Activated T-helper 1 cell treated with anti-CD3 and anti-CD28 coated beads, Interleukin-12 subunit alpha, Interleukin-12 subunit beta, Interleukin-2, Interleukin-4 antibody, amounts not matched to agents 30 ng/mL and 10 ng/mL and 1 ng/mL, durations not matched to agents 14 hours and 24 hours and 36 hours (primary cell): ENCODE results near the gene CTAGE1. TPM values are rescaled to one million over a fixed set of nuclear protein-coding genes. Genes with fewer than 3 reads are reported as not detected.

Source experiments
- DNase-seq: peaks from one replicate; pipeline ENCODE4 v3.0.0; 2021; ENCODE audit warnings: low spot score
- H3K27ac Mint-ChIP-seq: one replicate; pipeline ENCODE4 v1.8.0; 2021; ENCODE audit warnings: mild to moderate bottlenecking, mixed read lengths
- H3K27me3 Mint-ChIP-seq: one replicate; pipeline ENCODE4 v1.8.0; 2022; ENCODE audit warnings: mild to moderate bottlenecking, moderate library complexity, mixed read lengths; ENCODE audit not compliant: insufficient read depth
- H3K36me3 Mint-ChIP-seq: one replicate; pipeline ENCODE4 v1.8.0; 2021; ENCODE audit warnings: low read depth, mixed read lengths
- H3K4me1 Mint-ChIP-seq: one replicate; pipeline ENCODE4 v1.8.0; 2021; ENCODE audit warnings: low read depth, mixed read lengths
- H3K4me3 Mint-ChIP-seq: one replicate; pipeline ENCODE4 v1.8.0; 2021; ENCODE audit warnings: mild to moderate bottlenecking, moderate library complexity, mixed read lengths
- H3K9me3 Mint-ChIP-seq: one replicate; pipeline ENCODE4 v1.8.0; 2021; ENCODE audit warnings: mixed read lengths
- intact Hi-C: fragments of 100-400 bp; cut with micrococcal nuclease; formaldehyde crosslinking; loops from one replicate; pipeline ENCODE4 v1.15.1; 2024
- total RNA-seq: library from RNA; stranded (reverse); gene quantifications from 2 replicates; pipeline ENCODE4 v1.2.3, GENCODE V29; 2022

The CTAGE1 gene
- total RNA-seq, 1 donor from 2014 or later: not detected

DNA sequence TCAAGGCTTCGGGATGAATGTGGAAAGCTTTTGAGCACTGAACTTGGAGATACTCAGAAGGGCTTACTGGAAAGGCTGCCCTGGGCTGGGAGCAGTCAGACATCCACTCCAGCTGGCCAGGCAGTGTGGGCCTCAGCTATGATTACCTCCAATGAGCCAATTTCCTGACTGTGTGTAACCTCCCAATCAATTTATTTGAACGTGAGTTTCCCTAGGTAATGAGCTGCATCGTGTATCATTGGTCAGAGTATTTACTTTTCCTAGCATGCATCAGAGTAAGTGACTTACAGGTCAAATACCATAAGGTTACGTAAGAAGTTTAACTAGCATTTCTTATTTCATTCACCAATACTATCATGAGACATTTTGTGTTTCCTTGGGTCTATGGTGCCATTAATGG is 11.0 kb upstream of the CTAGE1 start:
- H3K27me3 Mint-ChIP-seq: no peaks in the 10 kb centered on the region
- DNase-seq: no peak
- H3K27ac Mint-ChIP-seq: no peak overlapping the region
- H3K4me1 Mint-ChIP-seq: no peaks in the 10 kb centered on the region
- H3K4me3 Mint-ChIP-seq: no peak overlapping the region
- H3K36me3 Mint-ChIP-seq: no peaks in the 10 kb centered on the region
- peaks cover 4% of the 10 kb centered on the region for H3K9me3 Mint-ChIP-seq
- intact Hi-C loops: no loop called here

DNA sequence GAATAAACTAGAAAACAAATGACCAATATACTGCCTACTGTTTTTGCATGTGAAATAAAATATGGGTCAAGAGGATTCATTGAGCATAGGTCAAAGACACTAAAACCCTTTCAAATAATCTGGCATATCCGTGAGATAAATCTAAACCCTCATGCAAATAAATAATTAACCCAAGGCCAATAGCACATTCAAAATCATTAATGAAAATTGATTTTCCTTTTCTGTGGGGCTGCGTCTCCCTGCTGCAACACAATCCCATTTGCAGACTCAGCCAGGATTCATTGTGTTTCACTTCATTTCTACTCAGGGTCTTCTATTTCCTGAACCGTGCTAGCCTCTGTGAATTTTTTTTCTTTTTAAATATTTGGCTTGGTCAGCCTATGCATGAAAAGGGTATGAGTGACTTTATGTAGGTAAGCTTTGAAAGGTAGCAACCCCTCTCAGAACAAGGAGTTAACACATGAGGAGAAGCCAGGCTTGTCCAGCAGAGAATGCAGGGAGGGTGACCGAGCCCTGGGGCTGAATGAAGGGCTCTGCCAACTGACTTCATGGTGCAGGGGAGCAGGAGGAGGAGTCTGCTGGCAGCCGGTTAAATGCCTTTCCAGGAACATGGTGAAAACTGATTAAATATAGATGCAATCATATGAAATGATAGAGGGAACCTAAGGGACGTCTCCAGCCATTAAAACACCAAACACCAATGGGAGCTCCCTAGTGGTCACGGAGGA is 10.3 kb upstream of the CTAGE1 start:
- no peak for DNase-seq
- intact Hi-C loops: no loop called here
- Mint-ChIP-seq H3K4me1 (no peaks in the 10 kb centered on the region), H3K4me3 (no peak overlapping the region), H3K36me3 (no peaks in the 10 kb centered on the region), H3K27ac (no peak overlapping the region), H3K27me3 (no peaks in the 10 kb centered on the region), H3K9me3 (peaks cover 4% of the 10 kb centered on the region)

DNA sequence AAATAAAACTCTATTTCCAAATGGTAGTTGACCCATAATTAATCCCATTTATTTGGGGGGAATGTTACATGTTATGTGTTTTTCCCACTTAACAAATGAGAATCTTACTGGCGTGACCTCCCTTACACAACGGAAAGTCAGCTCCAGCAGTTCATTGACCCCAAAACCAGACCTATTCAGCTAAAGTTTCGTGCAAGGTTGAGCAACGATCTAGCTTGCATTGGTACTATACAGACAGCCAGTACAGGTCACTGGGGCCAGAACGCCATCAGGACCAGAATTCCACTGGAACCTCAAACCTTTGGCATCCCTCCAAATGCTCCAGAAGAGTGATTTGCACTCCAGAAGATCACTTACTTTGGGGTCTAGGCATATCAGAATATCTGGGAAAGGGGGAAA is 6.8 kb upstream of the CTAGE1 start:
- Mint-ChIP-seq H3K9me3 (no peaks in the 10 kb centered on the region), H3K27ac (no peak overlapping the region)
- intact Hi-C loops: no loop called here

DNA sequence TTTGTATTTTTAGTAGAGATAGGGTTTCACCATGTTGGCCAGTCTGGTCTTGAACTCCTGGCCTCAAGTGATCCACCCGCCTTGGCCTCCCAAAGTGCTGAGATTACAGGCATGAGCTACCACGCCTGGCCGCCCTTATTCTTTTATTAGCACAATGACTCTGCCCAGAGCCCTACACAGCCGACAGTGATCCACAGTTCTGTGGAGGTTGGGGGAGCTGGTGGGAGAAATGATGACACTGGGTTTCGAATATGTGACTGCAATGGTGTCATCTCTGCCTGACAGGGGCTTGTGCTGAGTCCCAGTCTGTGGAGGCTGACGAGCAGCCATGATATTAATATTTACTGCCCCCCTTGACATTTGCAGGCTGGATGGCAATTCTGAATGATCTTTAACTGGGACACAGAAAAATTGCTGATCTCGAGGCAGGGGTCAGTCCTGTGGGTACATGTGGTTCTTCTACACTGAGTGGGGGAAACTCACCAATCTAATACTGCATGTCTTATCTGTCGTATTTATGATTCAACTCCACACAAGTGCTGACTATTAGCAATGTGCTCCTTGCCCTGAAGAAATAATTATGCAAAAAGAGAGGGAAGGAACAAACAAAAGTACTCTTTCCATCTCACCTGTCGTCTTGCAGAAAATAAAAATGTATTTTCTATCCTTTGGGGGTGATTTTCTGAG is 6.3 kb upstream of the CTAGE1 start:
- DNase-seq: no peak
- H3K4me1 Mint-ChIP-seq: no peaks in the 10 kb centered on the region
- H3K9me3 Mint-ChIP-seq: no peaks in the 10 kb centered on the region
- no peak overlapping the region for H3K4me3 Mint-ChIP-seq
- no peaks in the 10 kb centered on the region for H3K36me3 Mint-ChIP-seq
- intact Hi-C loops: no loop called here
- H3K27me3 Mint-ChIP-seq: no peaks in the 10 kb centered on the region
- H3K27ac Mint-ChIP-seq: no peak overlapping the region

More for the DNA sequence above, 6.8 kb upstream of the CTAGE1 start:
- DNase-seq: no peak
- Mint-ChIP-seq H3K4me3 (no peak overlapping the region), H3K36me3 (no peaks in the 10 kb centered on the region), H3K4me1 (no peaks in the 10 kb centered on the region), H3K27me3 (no peaks in the 10 kb centered on the region)

DNA sequence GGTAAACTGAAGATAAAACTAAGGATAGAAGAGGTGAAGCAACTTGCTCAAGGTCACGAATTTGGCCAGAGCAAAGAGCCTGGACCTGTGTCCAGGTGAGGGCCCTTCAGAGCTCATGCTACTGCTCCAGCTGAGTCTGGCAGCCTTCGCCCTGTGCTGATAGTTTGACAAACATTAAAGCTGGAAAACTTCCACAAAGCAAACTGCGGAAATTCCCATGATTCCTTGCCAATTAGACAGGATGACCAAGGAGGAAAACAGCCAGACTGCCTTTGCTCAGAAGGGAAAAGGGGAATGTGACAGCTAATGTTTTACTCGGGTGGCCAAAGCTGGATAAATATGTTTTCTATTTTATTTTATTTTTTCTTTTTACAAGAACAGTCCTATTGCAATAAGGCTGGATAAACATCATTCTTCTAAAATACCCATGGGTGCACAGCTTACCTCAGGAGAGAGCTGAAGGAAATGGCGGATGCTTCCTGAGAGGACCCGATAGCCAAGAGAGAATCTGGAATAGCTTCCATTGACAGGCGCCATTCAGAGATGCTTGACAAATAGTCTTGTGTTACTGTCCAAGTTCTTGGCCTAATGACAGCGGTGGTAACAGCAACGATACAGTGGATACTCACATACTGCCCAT is 5.3 kb upstream of the CTAGE1 start:
- Mint-ChIP-seq H3K9me3 (no peaks in the 10 kb centered on the region), H3K27ac (no peak overlapping the region), H3K36me3 (no peaks in the 10 kb centered on the region), H3K27me3 (no peaks in the 10 kb centered on the region), H3K4me1 (no peaks in the 10 kb centered on the region), H3K4me3 (no peak overlapping the region)
- no peak for DNase-seq
- intact Hi-C loops: no loop called here

DNA sequence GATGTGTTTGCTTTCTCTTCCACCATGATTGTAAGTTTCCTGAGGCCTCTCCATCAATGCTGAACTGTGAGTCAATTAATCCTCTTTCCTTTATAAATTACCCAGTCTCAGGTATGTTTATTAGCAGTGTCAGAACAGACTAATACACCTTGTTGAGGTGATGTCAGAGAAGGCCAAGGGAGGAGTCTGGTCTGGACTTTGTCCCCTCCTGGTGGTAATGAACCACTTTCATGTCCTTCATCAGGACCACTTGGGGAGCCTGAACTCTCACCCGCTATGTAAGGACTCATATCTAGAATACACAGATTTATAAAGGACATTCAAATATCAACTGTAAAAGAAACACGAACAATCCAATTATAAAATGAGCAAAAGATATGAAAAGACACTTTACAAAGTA is 2.9 kb upstream of the CTAGE1 start:
- H3K4me1 Mint-ChIP-seq: no peaks in the 10 kb centered on the region
- peaks cover 9% of the 10 kb centered on the region for H3K9me3 Mint-ChIP-seq
- H3K36me3 Mint-ChIP-seq: no peaks in the 10 kb centered on the region
- no peak overlapping the region for H3K4me3 Mint-ChIP-seq
- no peak overlapping the region for H3K27ac Mint-ChIP-seq
- no peaks in the 10 kb centered on the region for H3K27me3 Mint-ChIP-seq
- intact Hi-C loops: no loop called here
- DNase-seq: no peak

DNA sequence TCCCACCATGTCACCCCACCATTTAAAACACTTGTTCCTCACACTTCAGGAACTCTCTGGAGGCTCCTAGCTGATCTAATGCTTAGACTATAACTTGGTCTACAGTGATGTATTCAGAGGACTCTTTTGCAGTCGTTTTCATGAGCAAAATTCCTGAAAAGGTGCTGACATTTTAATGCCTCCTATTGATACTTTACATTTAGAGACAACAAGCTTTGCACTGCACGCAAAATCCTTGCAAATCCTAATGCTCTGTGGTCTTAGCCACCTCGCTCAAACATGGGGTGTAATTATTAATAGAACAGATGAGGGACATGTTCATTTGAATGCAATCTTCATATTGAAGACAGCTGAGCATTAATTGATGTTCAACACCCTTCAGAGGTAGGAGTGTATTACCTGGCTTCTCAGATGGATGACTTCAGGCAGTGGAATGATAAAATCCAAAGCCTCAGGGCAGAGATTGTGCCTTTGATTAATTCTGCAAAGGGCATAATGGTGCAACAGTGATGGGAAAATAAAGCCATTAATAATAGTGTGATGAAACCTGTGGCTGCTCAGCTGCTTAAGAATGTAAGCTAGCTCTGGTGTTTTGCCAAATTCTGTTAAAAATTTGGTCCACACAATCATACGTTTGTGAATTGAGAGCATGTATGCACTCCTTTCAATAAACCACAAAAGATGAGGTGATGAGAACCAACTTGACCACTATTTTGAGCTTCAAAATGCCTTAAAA is 5.4 kb downstream of the CTAGE1 start:
- no peak overlapping the region for H3K27ac Mint-ChIP-seq
- no peak for DNase-seq
- no peaks in the 10 kb centered on the region for H3K4me1 Mint-ChIP-seq
- intact Hi-C loops: no loop called here
- peaks cover 10% of the 10 kb centered on the region for H3K9me3 Mint-ChIP-seq
- no peaks in the 10 kb centered on the region for H3K27me3 Mint-ChIP-seq
- H3K36me3 Mint-ChIP-seq: no peaks in the 10 kb centered on the region
- H3K4me3 Mint-ChIP-seq: no peak overlapping the region

DNA sequence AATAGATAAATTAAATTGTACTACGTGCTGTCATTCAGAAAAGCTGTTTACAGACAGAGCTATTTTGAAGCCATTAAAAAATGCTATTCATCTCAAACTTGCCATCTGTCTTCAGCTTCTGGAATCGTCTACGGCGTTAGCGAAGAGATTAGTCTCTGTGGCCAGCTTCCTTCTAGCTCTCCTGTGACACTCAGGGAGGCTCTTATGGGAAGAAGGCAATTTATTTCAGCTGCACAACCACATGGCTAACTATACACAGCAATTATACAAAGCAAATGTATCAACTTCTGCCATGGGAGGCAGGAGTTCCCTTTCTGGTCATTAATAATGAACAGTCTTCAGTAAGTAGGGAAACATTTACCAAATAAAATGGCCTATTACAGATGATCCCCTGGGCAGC is 6.3 kb downstream of the CTAGE1 start:
- H3K27ac Mint-ChIP-seq: no peak overlapping the region
- intact Hi-C loops: no loop called here
- H3K4me3 Mint-ChIP-seq: no peak overlapping the region
- no peaks in the 10 kb centered on the region for H3K27me3 Mint-ChIP-seq
- DNase-seq: no peak
- peaks cover 7% of the 10 kb centered on the region for H3K9me3 Mint-ChIP-seq
- H3K36me3 Mint-ChIP-seq: no peaks in the 10 kb centered on the region
- no peaks in the 10 kb centered on the region for H3K4me1 Mint-ChIP-seq

DNA sequence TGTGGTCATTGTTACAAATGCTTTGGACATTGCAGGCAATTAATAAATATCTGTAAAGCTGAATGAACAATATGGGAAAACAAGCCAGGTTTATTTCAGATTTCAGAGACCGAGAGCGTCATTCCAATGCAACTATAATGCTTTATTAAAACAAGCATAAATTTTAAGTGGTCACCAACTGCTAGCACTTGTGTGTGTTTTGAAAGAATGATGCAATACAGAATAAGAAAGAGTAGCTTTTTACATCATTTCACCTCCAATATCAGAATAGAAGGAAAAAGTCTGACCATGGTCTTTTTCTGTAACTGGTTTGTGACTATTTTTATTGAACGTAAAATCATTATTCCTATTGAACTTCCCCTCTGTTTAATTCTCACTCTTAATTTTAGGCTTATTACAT is 7.6 kb downstream of the CTAGE1 start:
- H3K36me3 Mint-ChIP-seq: no peaks in the 10 kb centered on the region
- peaks cover 7% of the 10 kb centered on the region for H3K9me3 Mint-ChIP-seq
- no peaks in the 10 kb centered on the region for H3K4me1 Mint-ChIP-seq
- no peak overlapping the region for H3K27ac Mint-ChIP-seq
- intact Hi-C loops: no loop called here
- no peaks in the 10 kb centered on the region for H3K27me3 Mint-ChIP-seq
- H3K4me3 Mint-ChIP-seq: no peak overlapping the region
- DNase-seq: no peak

DNA sequence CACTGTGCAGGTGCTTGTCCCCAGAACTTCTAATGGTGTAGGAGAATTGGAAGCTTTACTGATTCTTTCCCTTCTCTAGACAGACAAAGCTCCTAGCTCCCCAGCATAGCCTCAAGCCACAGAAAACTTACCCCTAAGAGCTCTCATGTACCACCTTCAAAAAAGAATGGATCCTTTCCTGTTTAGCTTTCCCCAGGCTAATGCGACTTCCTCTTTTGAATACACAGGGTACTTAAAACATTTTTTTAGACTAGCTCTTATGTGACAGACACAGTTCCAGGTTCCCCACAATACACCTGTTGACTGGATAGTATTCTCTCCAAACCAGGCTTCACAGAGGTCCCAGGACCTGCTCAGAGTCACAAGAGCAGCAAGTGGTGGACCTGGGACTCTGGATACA is 8.3 kb downstream of the CTAGE1 start:
- no peak overlapping the region for H3K4me3 Mint-ChIP-seq
- H3K27ac Mint-ChIP-seq: no peak overlapping the region
- no peaks in the 10 kb centered on the region for H3K27me3 Mint-ChIP-seq
- peaks cover 7% of the 10 kb centered on the region for H3K9me3 Mint-ChIP-seq
- DNase-seq: no peak
- intact Hi-C loops: no loop called here
- H3K4me1 Mint-ChIP-seq: no peaks in the 10 kb centered on the region
- no peaks in the 10 kb centered on the region for H3K36me3 Mint-ChIP-seq

DNA sequence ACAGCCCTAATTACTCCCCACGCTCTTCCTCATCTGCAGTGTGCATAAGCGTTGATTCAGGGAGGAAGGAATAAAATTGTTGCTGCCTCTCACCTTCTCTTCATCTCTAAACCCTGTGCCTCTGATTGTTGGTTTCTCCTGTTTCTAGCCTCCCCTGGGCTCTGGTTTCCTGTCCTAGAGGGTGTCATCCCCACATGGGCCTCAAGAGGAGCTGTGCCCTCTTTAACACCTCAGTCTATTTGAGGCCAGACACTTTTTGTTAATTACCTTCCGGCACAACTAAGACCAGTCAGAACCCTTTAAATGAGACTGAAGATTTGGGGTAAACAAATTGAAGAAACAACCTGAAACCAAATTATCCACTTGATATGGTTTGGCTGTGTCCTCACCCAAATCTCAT is 9.7 kb downstream of the CTAGE1 start:
- no peak for DNase-seq
- Mint-ChIP-seq H3K36me3 (no peaks in the 10 kb centered on the region), H3K27ac (no peak overlapping the region), H3K4me1 (no peaks in the 10 kb centered on the region), H3K9me3 (peaks cover 11% of the 10 kb centered on the region), H3K27me3 (no peaks in the 10 kb centered on the region), H3K4me3 (no peak overlapping the region)
- intact Hi-C loops: no loop called here

DNA sequence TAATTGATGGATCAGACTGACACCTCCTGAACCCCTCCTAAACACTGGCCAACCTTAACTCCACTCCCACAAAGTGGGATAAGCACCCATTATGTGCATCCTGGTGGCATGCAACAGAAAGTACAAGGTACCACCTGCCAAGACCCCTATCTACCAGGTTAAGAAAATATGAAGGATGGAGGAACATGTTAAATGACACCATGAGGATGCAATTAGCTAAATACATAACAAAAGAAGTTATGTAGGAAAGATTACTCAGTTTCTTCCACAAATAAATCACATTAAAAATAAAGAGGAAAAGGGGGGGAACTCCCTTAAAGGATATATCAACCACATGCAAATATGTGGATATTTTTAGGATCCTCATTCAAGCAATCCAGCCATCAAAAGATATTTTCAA is 12.6 kb downstream of the CTAGE1 start:
- Mint-ChIP-seq H3K36me3 (no peaks in the 10 kb centered on the region), H3K27me3 (no peaks in the 10 kb centered on the region), H3K9me3 (peaks cover 17% of the 10 kb centered on the region), H3K4me1 (no peaks in the 10 kb centered on the region), H3K4me3 (no peak overlapping the region), H3K27ac (no peak overlapping the region)
- intact Hi-C loops: no loop called here
- no peak for DNase-seq

DNA sequence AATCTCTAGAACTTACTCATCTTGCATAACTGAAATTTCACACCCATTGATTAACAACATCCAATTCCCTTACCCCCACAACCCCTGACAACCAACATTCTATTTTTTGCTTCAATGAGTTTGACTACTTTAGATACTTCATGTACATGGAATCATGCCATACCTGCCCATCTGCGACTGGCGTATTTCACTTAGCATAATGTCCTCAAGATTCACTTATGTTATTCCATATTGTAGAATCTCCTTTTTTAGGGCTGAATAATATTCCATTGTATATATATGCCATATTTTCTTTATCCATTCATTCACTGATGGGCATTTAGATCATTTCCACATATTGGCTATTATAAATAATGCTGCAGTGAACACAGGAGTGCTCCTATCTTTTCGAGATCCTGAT is 13.8 kb downstream of the CTAGE1 start:
- Mint-ChIP-seq H3K4me1 (no peaks in the 10 kb centered on the region), H3K9me3 (peaks cover 18% of the 10 kb centered on the region), H3K4me3 (no peak overlapping the region), H3K36me3 (no peaks in the 10 kb centered on the region), H3K27me3 (no peaks in the 10 kb centered on the region), H3K27ac (no peak overlapping the region)
- intact Hi-C loops: no loop called here
- no peak for DNase-seq
